K562 (cell line): ENCODE data around the gene STX3. TPM values are rescaled to one million over a fixed set of nuclear protein-coding genes. Genes with fewer than 3 reads are reported as not detected.

Experiments
- ATAC-seq: fragments of 200-7000 bp; cut with Tn5 transposase; 3 replicates; pipeline ENCODE4 v1.9.1; 2020; ENCODE audit warnings: moderate library complexity
- BruUV-seq: library from RNA; stranded (reverse); fragments of 400-500 nt; replicated peaks from 2 replicates; lab custom pipeline; 2021; lab: Mats Ljungman, UMichigan
- CTCF ChIA-PET: fragments of 300-600 bp; formaldehyde crosslinking; extraction: SDS; loops from one replicate; lab custom pipeline; 2021; ENCODE audit warnings: low intra/inter-chr PET ratio; lab: Yijun Ruan, JAX
- POLR2A ChIA-PET: fragments of 300-600, 350-650 bp; sonication (Branson Sonifier 250); formaldehyde crosslinking; extraction: SDS; loops from one replicate; lab custom pipeline; 2021; ENCODE audit warnings: antibody characterized with exemption, inconsistent platforms; lab: Yijun Ruan, JAX
- DNase-seq, 4 experiments: peaks; one replicate each; pipeline versions ENCODE4 v3.0.0 to v3.0.0-alpha.2; 2011 to 2018; ENCODE audit warnings: low spot score in 3 of 4, mixed read lengths in 3 of 4; ENCODE audit errors: extremely low read depth in 1 of 4
- FAIRE-seq: peaks from 2 replicates; lab custom pipeline; 2011; peaks lifted over from hg19 to GRCh38; lab: Jason Lieb, UNC
- H2AFZ ChIP-seq: 2 replicates; pipeline ENCODE4 v1.6.0; 2011; ENCODE audit warnings: low read depth, low read length, control low read depth, inconsistent platforms
- H3K27ac ChIP-seq: fragments of 200-600 bp; 3 replicates; pipeline ENCODE4 v1.8.0; 2011; ENCODE audit warnings: low read depth, mild to moderate bottlenecking, control low read depth, inconsistent platforms, low read length, moderate library complexity, mixed read lengths; ENCODE audit errors: extremely low read depth
- H3K27me3 ChIP-seq, 2 experiments: fragments of 300-600 bp in 1 of 2; 2 replicates in 1 of 2; 3 replicates in 1 of 2; pipeline versions ENCODE4 v1.6.0 to v1.8.0; 2011; ENCODE audit warnings: inconsistent platforms in 2 of 2, low read length in 2 of 2, mild to moderate bottlenecking in 1 of 2, mixed read lengths in 1 of 2, moderate library complexity in 1 of 2; ENCODE audit not compliant: control insufficient read depth in 2 of 2, insufficient read depth in 2 of 2
- H3K36me3 ChIP-seq: fragments of 300-600 bp; 3 replicates; pipeline ENCODE4 v1.8.0; 2011; ENCODE audit warnings: mild to moderate bottlenecking, low read length, inconsistent platforms; ENCODE audit not compliant: control insufficient read depth, insufficient read depth
- H3K4me1 ChIP-seq, 2 experiments: fragments of 200-600 bp in 1 of 2; replicated peaks in 1 of 2; 2 replicates in 1 of 2; 3 replicates in 1 of 2; pipeline versions ENCODE4 v1.5.1 to v1.8.0; 2011; ENCODE audit warnings: inconsistent platforms in 2 of 2, low read length in 2 of 2, mild to moderate bottlenecking in 1 of 2, mixed read lengths in 1 of 2, moderate library complexity in 1 of 2; ENCODE audit not compliant: control insufficient read depth in 2 of 2, insufficient read depth in 2 of 2
- H3K4me2 ChIP-seq: 2 replicates; pipeline ENCODE4 v1.6.1; 2011; ENCODE audit warnings: low read length, control low read depth, inconsistent platforms, mixed read lengths; ENCODE audit not compliant: insufficient read depth
- H3K4me3 ChIP-seq: fragments of 200-600 bp; sonication (generic), shearing (Covaris generic); 2 replicates; pipeline ENCODE4 v1.5.1; 2016; ENCODE audit warnings: control low read depth, inconsistent platforms
- H3K79me2 ChIP-seq: fragments of 200-600 bp; 3 replicates; pipeline ENCODE4 v1.8.0; 2011; ENCODE audit warnings: low read length, inconsistent platforms; ENCODE audit not compliant: control insufficient read depth, insufficient read depth
- H3K9ac ChIP-seq, 2 experiments: 2 replicates each; pipeline versions ENCODE4 v1.6.0 to v1.6.1; 2011; ENCODE audit warnings: low read depth in 2 of 2, low read length in 2 of 2, control low read depth in 1 of 2, inconsistent platforms in 1 of 2, mild to moderate bottlenecking in 1 of 2, mixed read lengths in 1 of 2; ENCODE audit not compliant: insufficient read depth in 1 of 2
- H3K9me1 ChIP-seq: one replicate; pipeline ENCODE4 v1.6.0; 2011; ENCODE audit warnings: inconsistent platforms, mild to moderate bottlenecking, low read length, moderate library complexity; ENCODE audit not compliant: control insufficient read depth, insufficient read depth
- H3K9me3 ChIP-seq: replicated peaks from 2 replicates; pipeline ENCODE4 v1.5.1; 2011; ENCODE audit warnings: low read depth, low read length, inconsistent platforms; ENCODE audit not compliant: control insufficient read depth, insufficient read depth
- H4K20me1 ChIP-seq: replicated peaks from 2 replicates; pipeline ENCODE4 v1.6.1; 2011; ENCODE audit warnings: low read length, inconsistent platforms, mixed read lengths; ENCODE audit not compliant: control insufficient read depth, insufficient read depth
- CREBBP ChIP-seq: IDR thresholded peaks from one replicate; pipeline ENCODE4 v1.6.1; 2012; ENCODE audit warnings: low read depth, mild to moderate bottlenecking, control low read depth, inconsistent platforms, low read length
- E2F6 ChIP-seq, 2 experiments: IDR thresholded peaks; 2 replicates each; pipeline ENCODE4 v1.6.1; 2011; ENCODE audit warnings: borderline replicate concordance in 1 of 2, control low read depth in 1 of 2, low read depth in 1 of 2, low read length in 1 of 2, mild to moderate bottlenecking in 1 of 2, mixed read lengths in 1 of 2, moderate library complexity in 1 of 2; ENCODE audit not compliant: insufficient read depth in 1 of 2, insufficient read length in 1 of 2, poor library complexity in 1 of 2, severe bottlenecking in 1 of 2; ENCODE audit errors: extremely low read depth in 1 of 2
- TEAD4 ChIP-seq, 2 experiments: sonication (generic) in 1 of 2; formaldehyde crosslinking in 1 of 2; IDR thresholded peaks; 2 replicates each; pipeline versions ENCODE4 v1.6.1 to v1.8.0; 2012 to 2022; ENCODE audit warnings: borderline replicate concordance in 1 of 2, inconsistent platforms in 1 of 2, low read length in 1 of 2, mild to moderate bottlenecking in 1 of 2, missing genetic modification reagents in 1 of 2
- WGBS: fragments of 100-300 bp; shearing (Covaris generic); methylation state at CpG from one replicate; pipeline ENCODE4 v1.1.6; 2016; ENCODE audit warnings: low coverage, mixed read lengths; ENCODE audit not compliant: insufficient coverage; ENCODE audit errors: missing lambda C conversion rate; 5-methylcytosine and 5-hydroxymethylcytosine counted together
- in situ Hi-C: fragments of 300-500 bp; cut with MboI; formaldehyde crosslinking; loops from 4 replicates; pipeline ENCODE4 v1.15.0; 2018; ENCODE audit warnings: inconsistent platforms, mixed read lengths
- intact Hi-C: fragments of 100-400 bp; cut with micrococcal nuclease; formaldehyde crosslinking; loops from 2 replicates; pipeline ENCODE4 v1.14.2; 2022
- polyA plus RNA-seq, 8 experiments: library from polyadenylated mRNA; depleted of rRNA in 4 of 8; stranded (reverse) in 5 of 8; unstranded in 3 of 8; fragments of >200 nt; fragmentation: Nextera tagmentation in 2 of 8; fragmentation: Illumina TruSeq in 1 of 8; extraction: Ambion mirVana in 2 of 8; extraction: Trizol in 1 of 8; gene quantifications; 2 replicates each; pipeline versions ENCODE4 v1.2.1 to v1.2.3, GENCODE V29; 2011 to 2014; ENCODE audit warnings: inconsistent platforms in 1 of 8, missing spikeins in 1 of 8
- total RNA-seq, 7 experiments: library from RNA; depleted of rRNA in 6 of 7; stranded (reverse); fragments of >200 nt in 6 of 7; fragmentation: Illumina TruSeq in 2 of 7; extraction: Trizol in 2 of 7; gene quantifications; 2 replicates each; pipeline versions ENCODE4 v1.2.1 to v1.2.3, GENCODE V29; 2011 to 2021; ENCODE audit warnings: low replicate concordance in 1 of 7

The STX3 gene
- total and polyA plus RNA-seq, 9 of the 15 experiments (the other 6 are each of a cell fraction or from before 2014, with no cell fraction given) = 12.0 to 91.6 (median 48.7) TPM

GRCh38 chr11:59800390-59801025 lies 45.3 kb downstream of the STX3 start:
- DNase-seq (no peak), FAIRE-seq (no peak), ATAC-seq (no peak)
- H3K4me2 ChIP-seq = no peak overlapping the region
- WGBS = 82% methylated on average over 7 of the region's 7 CpGs
- no peak overlapping the region for H3K4me3 ChIP-seq
- no peak overlapping the region for H2AFZ ChIP-seq
- no peaks in the 10 kb centered on the region for H3K79me2 ChIP-seq
- H3K4me1 ChIP-seq = no peaks in the 10 kb centered on the region; a peak in 1 of 5 replicates
- H3K9me1 ChIP-seq = no peaks in the 10 kb centered on the region
- no peaks in the 10 kb centered on the region for H3K27me3 ChIP-seq
- TF ChIP-seq TEAD4 (IDR thresholded peaks at IDR 0.05; ENCODE audit: low read length) = no peak
- TF ChIP-seq TEAD4 (CRISPR knock-in tag; IDR thresholded peaks at IDR 0.05; ENCODE audit: borderline replicate concordance) = no peak
- TF ChIP-seq CREBBP = no peak
- TF ChIP-seq E2F6 (IDR thresholded peaks at IDR 0.05; ENCODE audit: borderline replicate concordance in 1 of 2, extremely low read depth in 1 of 2, insufficient read depth in 1 of 2, insufficient read length in 1 of 2, low read depth in 1 of 2, low read length in 1 of 2, poor library complexity in 1 of 2, severe bottlenecking in 1 of 2) = no peak
- no peak overlapping the region for H3K9ac ChIP-seq
- H4K20me1 ChIP-seq = no peaks in the 10 kb centered on the region
- in situ Hi-C loops = loop anchor here (5.0 kb wide), 1 partner anchor 43 kb away; the partner anchor contains the start of gene STX3
- intact Hi-C loops = loop anchor here (5.0 kb wide), 3 partner anchors 133 to 628 kb away; partner anchors contain the start of genes DTX4 and PATL1
- BruUV-seq = no TSS peak
- ChIA-PET POLR2A (interaction anchor here (0.6 to 2.3 kb wide), 4 partner anchors 9 to 204 kb away, joined by 3 to 12 read pairs (median 4); partner anchors contain the start of gene MRPL16), CTCF (interaction anchor here (3.5 kb wide), 1 partner anchor 46 kb away, joined by 28 read pairs; the partner anchor contains the start of gene STX3)
- H3K36me3 ChIP-seq = peaks cover 82% of the 10 kb centered on the region; the same call in 2 of the 3 replicates
- H3K9me3 ChIP-seq = no peaks in the 10 kb centered on the region
- no peak overlapping the region for H3K27ac ChIP-seq
